OCI-LY1 (cell line): ENCODE data around the gene ELL2.

Experiments used
- EZH2 ChIP-seq: fragments of 200-600 bp; sonication (generic), shearing (Covaris generic); IDR thresholded peaks from 2 replicates; pipeline ENCODE4 v1.8.0; 2017; ENCODE audit warnings: borderline replicate concordance, mixed run types, mild to moderate bottlenecking, antibody characterized with exemption, low read length, moderate library complexity, mixed read lengths
- TF ChIP-seq, protein P1 (sequence below): fragments of 200-600 bp; sonication (generic), shearing (Covaris generic); IDR thresholded peaks from 2 replicates; pipeline ENCODE4 v1.5.1; 2017; ENCODE audit warnings: mild to moderate bottlenecking, antibody characterized with exemption, low read length, moderate library complexity, mixed read lengths

DNA sequence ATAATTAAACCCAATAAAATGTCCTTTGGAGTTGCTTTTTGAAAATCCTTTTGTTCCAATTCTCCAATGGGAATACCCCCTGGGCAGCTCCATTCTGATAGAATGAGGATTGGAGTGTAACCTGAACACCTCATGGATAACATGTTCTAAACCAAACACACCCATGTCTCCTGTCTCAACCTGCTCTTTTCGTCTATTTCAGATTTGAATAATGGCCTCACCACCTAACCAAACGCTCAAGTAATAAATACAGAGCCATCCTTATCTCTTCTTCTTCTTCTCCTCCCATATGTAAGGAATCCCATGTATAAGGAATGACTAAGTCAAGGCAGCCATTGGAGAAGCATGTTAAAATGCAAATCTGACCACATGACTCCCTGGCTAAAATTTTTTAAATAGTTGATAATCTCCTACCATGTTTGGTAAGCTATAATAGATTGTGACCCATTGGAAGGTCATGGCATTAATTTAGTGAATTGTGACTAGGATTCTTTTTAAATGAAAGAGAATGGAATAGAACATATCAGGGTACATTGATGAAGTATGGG lies 26.0 kb downstream of the ELL2 start:
- TF ChIP-seq, protein P1, sequence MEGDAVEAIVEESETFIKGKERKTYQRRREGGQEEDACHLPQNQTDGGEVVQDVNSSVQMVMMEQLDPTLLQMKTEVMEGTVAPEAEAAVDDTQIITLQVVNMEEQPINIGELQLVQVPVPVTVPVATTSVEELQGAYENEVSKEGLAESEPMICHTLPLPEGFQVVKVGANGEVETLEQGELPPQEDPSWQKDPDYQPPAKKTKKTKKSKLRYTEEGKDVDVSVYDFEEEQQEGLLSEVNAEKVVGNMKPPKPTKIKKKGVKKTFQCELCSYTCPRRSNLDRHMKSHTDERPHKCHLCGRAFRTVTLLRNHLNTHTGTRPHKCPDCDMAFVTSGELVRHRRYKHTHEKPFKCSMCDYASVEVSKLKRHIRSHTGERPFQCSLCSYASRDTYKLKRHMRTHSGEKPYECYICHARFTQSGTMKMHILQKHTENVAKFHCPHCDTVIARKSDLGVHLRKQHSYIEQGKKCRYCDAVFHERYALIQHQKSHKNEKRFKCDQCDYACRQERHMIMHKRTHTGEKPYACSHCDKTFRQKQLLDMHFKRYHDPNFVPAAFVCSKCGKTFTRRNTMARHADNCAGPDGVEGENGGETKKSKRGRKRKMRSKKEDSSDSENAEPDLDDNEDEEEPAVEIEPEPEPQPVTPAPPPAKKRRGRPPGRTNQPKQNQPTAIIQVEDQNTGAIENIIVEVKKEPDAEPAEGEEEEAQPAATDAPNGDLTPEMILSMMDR: no peak
- no peak for TF ChIP-seq EZH2
